ENCODE results near the gene NBR1. TPM values are rescaled to one million over a fixed set of nuclear protein-coding genes. Genes with fewer than 3 reads are reported as not detected.
A peak's percentile ranks its signal among the peaks of the same experiment; 100 is the strongest.
"Not testable (repeated sequence)": the region's sequence is repeated elsewhere in the genome, so short reads cannot be mapped to it uniquely, and the experiment has no call there.

NBR1 gene
- total RNA-seq, 2 donors from 2014 or later: 56.7 to 89.2 TPM

- no peak for ATAC-seq
- DNase-seq (ENCODE audit: low spot score in 2 of 2): peak; percentile 0 to 23
- H3K9me3 Mint-ChIP-seq: no peaks in the 10 kb centered on the region
- H3K36me3 Mint-ChIP-seq: peaks cover 0 to 5% of the 10 kb centered on the region in 2 donors
- H3K27ac Mint-ChIP-seq: peak overlapping the region; percentile 42 to 57
Observed at GRCh38 chr17:43224146-43224705, 53.2 kb downstream of the NBR1 start.

DNA sequence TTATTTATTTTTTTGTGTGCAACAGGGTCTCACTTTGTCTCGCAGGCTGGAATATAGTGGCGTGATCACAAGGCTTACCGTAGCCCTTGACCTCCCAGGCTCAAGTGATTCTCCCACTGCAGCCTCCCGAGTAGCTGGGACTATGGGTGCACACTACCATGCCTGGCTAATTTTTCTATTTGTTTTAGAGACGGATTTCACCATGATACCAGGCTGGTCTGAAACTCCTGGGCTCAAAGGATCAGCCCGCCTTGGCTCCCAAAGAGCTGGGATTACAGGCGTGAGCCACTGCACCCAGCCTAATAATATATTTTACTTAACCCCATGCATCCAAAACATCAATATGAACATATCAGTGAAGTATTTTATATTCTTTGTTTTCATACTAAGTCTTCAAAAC lies 55.4 kb downstream of the NBR1 start:
- Mint-ChIP-seq H3K27ac (no peak overlapping the region), H3K36me3 (peaks cover 0 to 5% of the 10 kb centered on the region in 2 donors), H3K9me3 (no peaks in the 10 kb centered on the region)
- DNase-seq (ENCODE audit: low spot score in 2 of 2) (no peak), ATAC-seq (no peak)

DNA sequence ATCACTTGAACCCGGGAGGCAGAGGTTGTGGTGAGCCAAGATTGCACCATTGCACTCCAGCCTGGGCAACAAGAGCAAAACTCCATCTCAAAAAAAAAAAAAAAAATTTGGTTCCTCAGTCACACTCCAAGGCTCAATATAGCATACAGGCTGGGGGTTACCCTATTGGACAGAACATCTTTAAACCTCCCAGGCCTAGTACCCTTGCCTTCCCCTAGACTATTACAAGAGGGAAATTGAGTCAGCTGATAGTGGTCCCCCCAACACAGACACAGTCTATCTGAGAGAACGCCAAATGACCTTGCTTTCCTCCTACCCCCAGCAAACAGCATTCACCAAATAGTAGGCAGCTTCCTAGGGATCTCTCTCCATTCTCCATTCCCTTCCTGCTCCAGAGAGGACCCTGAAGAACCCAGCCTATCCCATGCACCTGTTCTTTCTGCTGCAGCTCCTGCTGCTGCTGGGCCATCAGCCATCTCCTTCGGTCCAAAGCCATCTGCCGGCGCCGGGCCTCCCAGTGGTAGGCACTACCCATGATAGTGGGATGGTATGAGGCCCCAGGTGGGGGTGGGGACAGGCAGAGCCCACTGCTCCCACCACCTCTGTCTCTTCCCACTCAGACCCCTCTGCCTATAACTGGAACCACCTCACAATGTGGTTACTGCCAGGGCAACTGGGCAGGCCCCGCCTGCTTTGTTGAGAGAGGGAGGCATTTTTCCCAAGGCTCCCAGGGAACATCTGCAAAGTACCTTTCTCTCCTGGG lies 57.2 kb downstream of the NBR1 start, which contains the start of gene CCDC200:
Gene CCDC200 (minus strand): TSS at position 604 of the 763 bp plus-strand sequence. CDS start 69 bp downstream, at position 535.
- H3K27ac Mint-ChIP-seq; ATAC-seq; H3K9me3 Mint-ChIP-seq; H3K36me3 Mint-ChIP-seq; DNase-seq (ENCODE audit: low spot score in 2 of 2): not testable (repeated sequence)

GRCh38 chr17:43231205-43232020 lies 60.4 kb downstream of the NBR1 start:
- not testable (repeated sequence) for H3K9me3 Mint-ChIP-seq, ATAC-seq, H3K27ac Mint-ChIP-seq, H3K36me3 Mint-ChIP-seq
- peak in 1 of 2 donors; percentile 51 for DNase-seq (ENCODE audit: low spot score in 2 of 2)

DNA sequence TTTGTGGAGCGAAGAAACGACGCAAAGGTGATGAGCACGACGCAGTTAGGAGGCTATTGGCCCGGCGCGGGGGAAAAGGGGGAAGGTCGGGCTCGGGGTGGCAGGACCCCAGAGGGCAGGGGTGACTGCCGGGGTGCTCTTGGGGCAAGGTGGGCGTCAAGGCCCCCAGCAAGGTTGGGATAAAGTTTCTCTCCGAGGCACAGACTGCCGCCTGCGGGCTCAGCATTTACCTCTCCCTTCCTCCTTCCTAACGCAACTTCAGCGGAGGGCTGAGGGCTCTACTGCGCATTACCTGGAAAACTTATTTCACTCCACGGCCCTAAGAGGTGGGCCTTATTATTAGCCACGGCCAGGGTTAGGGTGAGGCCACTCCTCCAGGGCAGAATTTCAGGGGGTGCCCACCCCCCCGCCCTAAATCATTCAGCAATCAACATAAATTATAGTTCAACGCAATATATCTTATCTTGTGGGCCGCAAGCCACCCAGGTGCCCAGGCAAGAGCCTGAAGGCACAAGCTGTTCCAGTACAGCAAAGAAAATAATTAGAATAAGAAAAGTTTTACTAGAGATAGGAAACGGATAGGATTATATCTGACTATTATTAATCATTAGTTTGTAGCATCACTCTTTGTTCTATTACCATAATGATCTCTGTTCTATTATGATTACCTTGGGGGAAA lies 61.1 kb downstream of the NBR1 start:
- DNase-seq (ENCODE audit: low spot score in 2 of 2): peak in 1 of 2 donors; percentile 54
- not testable (repeated sequence) for H3K27ac Mint-ChIP-seq, H3K36me3 Mint-ChIP-seq, ATAC-seq, H3K9me3 Mint-ChIP-seq

- not testable (repeated sequence) for H3K9me3 Mint-ChIP-seq; H3K36me3 Mint-ChIP-seq; DNase-seq (ENCODE audit: low spot score in 2 of 2)
- H3K27ac Mint-ChIP-seq: peak overlapping the region; percentile 51 to 93
- peak in 1 of 2 donors; percentile 26 for ATAC-seq
Observed at GRCh38 chr17:43233263-43233662, 62.2 kb downstream of the NBR1 start.

- ATAC-seq; DNase-seq (ENCODE audit: low spot score in 2 of 2); H3K9me3 Mint-ChIP-seq; H3K36me3 Mint-ChIP-seq: not testable (repeated sequence)
- H3K27ac Mint-ChIP-seq: peak within 1 kb of the TSS; percentile 51 to 93
Observed at GRCh38 chr17:43233877-43234276, 62.9 kb downstream of the NBR1 start, which contains the start of gene RNU2-1. TSS of gene RNU2-1 (minus strand) at chr17:43233977.

DNA sequence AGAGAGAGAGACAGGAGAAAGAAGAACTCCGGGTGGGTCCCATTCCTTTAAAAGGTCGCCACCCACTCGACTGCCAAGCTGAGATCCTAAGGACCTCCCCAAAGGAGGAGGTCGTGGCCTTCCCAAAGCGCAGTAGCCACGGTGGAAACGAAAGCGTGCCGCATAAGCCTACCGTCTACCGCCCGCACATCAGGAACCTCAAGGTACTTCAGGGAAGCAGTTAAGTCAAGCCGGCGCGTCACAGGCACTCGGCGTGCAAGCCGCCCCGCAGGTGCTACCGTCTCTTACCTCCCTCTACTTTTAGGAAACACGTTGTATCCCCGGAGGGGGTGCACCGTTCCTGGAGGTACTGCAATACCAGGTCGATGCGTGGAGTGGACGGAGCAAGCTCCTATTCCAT lies 68.6 kb downstream of the NBR1 start:
- H3K36me3 Mint-ChIP-seq: not testable (repeated sequence)

DNA sequence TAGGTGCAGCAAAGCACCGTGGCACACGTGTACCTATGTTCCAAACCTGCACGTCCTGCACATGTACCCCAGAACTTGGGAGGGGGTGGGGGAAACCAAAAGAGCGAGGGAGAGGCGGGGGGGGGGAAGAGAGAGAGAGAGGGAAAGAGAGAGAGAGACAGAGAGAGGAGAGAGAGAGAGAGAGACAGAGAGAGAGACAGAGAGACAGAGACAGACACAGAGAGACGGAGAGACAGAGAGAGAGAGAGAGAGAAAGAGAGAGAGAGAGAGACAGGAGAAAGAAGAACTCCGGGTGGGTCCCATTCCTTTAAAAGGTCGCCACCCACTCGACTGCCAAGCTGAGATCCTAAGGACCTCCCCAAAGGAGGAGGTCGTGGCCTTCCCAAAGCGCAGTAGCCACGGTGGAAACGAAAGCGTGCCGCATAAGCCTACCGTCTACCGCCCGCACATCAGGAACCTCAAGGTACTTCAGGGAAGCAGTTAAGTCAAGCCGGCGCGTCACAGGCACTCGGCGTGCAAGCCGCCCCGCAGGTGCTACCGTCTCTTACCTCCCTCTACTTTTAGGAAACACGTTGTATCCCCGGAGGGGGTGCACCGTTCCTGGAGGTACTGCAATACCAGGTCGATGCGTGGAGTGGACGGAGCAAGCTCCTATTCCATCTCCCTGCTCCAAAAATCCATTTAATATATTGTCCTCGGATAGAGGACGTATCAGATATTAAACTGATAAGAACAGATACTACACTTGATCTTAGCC lies 69.8 kb downstream of the NBR1 start:
- peak; percentile 69 to 70 for ATAC-seq
- not testable (repeated sequence) for H3K9me3 Mint-ChIP-seq; H3K27ac Mint-ChIP-seq; H3K36me3 Mint-ChIP-seq; DNase-seq (ENCODE audit: low spot score in 2 of 2)

More for the DNA sequence above, 68.6 kb downstream of the NBR1 start:
- H3K9me3 Mint-ChIP-seq; DNase-seq (ENCODE audit: low spot score in 2 of 2): not testable (repeated sequence)
- peak overlapping the region in 1 of 2 donors; percentile 77 for H3K27ac Mint-ChIP-seq
- peak; percentile 69 to 71 for ATAC-seq

DNA sequence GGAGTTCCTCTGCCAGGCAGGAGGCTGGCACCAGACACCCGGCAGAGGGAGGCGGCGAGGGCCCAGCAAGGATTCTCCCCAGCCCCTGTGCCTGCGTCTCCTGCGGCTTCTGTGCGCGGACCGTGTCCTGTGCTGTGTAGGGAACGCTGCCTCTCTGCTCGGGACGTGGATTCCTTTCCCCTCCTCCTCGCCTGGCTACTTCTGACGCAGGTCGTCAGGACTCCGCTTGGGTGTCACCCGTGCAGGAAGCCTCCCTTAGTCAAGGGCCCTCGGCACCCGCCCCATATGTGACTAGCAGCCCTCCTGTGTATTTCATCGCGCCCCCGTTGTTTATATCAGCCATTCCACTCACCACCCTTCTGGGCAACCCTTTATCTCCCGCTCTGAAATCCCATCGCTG lies 75.4 kb downstream of the NBR1 start:
- H3K36me3 Mint-ChIP-seq, ATAC-seq, H3K27ac Mint-ChIP-seq, H3K9me3 Mint-ChIP-seq: not testable (repeated sequence)
- peak in 1 of 2 donors; percentile 75 for DNase-seq (ENCODE audit: low spot score in 2 of 2)

Other genes with a start within 250 kb of the NBR1 start
- 10 to 100 TPM; 51.0 to 63.2 TPM for gene AARSD1, start 206.8 kb upstream of the NBR1 start, total RNA-seq
- gene PTGES3L, start 191.1 kb upstream of the NBR1 start, total RNA-seq: 1 to 10 TPM; 1.1 to 3.6 TPM
- gene RUNDC1, start 190.6 kb upstream of the NBR1 start, total RNA-seq: 10 to 100 TPM; 10.7 to 15.2 TPM
- gene RPL27, start 172.8 kb upstream of the NBR1 start, total RNA-seq: 1,000 to 10,000 TPM; 1,275 to 1,425 TPM
- gene IFI35, start 164.4 kb upstream of the NBR1 start, total RNA-seq: 10 to 100 TPM; 33.3 to 62.3 TPM
- 10 to 100 TPM; 28.3 to 35.7 TPM for gene VAT1, start 148.8 kb upstream of the NBR1 start, total RNA-seq
- gene RND2, start 146.0 kb upstream of the NBR1 start, total RNA-seq: not detected
- 100 to 1,000 TPM in 1 of 2 donors, 10 to 100 TPM in 1; 74.0 to 126 TPM for gene BRCA1, start 45.9 kb upstream of the NBR1 start, total RNA-seq
- 10 to 100 TPM; 11.9 to 17.0 TPM for gene TMEM106A, start 40.7 kb downstream of the NBR1 start, total RNA-seq
- under 1 TPM in 1 of 2 donors, not detected in 1; 0.48 TPM for gene CCDC200, start 57.4 kb downstream of the NBR1 start, total RNA-seq
- gene RNU2-1, start 62.8 kb downstream of the NBR1 start, total RNA-seq: 1,000 to 10,000 TPM; 5,470 to 5,569 TPM
- 1 to 10 TPM; 2.1 to 3.6 TPM for gene ARL4D, start 227.8 kb downstream of the NBR1 start, total RNA-seq

Data from activated naive CD4-positive, alpha-beta T cell treated with anti-CD3 and anti-CD28 coated beads, Interleukin-2, amount 50 U/mL, for 72 hours (primary cell).